GM04504 (cell line): ENCODE measurements around the gene ANKRD53.

Experiments used
- DNase-seq: peaks from one replicate; pipeline ENCODE4 v3.0.0-alpha.2; 2012; ENCODE audit warnings: low read depth

Gene ANKRD53, protein sequence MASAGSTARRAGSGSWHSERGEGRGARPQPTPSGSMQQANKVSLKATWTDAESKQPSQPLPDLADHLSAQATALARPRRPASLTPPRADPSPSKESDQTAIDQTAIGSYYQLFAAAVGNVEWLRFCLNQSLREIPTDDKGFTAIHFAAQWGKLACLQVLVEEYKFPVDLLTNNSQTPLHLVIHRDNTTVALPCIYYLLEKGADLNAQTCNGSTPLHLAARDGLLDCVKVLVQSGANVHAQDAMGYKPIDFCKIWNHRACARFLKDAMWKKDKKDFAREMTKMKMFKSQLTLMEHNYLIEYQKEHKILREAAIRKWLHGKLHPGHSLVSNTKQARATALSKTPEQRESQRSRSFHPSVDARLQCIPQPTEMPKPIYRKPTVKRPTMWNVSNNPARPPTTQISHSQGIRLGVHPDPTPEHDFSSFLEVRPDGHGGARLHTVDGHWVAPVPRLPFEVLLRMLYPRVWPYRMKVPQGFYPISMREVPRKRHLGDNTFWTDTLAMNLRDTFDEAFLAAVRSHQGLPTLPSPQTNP

DNA sequence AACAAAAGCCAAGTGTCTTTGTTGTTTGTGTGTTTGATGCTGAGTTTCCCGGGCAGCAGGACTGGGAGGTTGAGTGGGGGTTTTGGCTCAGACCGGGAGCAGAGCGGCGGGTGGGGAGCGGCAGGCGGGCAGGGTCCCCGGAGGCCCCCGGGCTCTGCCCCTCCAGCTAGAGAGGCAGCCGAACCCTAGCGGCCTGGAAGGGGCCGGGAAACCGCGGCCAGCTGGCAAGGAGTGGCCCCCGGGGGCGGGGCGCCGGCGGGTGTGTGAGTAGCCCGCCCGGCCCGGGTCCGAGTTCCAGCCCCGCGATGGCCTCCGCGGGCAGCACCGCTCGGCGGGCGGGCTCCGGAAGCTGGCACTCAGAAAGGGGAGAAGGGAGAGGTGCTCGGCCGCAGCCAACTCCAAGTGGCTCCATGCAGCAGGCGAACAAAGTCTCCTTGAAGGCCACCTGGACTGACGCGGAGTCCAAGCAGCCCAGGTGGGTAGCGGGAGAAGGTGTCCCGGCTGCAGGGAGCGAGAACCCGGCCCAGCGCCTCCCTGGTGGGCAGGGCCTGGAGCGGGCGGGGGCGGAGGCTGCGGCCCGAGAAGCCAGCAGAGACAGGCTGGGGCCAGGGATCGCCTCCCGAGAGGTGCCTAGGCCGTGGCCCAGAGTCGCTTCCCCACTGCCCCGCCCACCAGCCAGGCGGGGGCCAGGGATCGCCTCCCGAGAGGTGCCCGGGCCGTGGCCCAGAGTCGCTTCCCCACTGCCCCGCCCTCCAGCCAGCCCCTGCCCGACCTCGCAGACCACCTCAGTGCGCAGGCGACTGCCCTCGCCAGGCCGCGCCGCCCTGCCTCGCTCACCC lies at the start of gene ANKRD53:
TSS of gene ANKRD53 (plus strand) at position 290 of the 839 bp plus-strand sequence. CDS start at position 306, 16 bp downstream.
- no peak for DNase-seq

DNA sequence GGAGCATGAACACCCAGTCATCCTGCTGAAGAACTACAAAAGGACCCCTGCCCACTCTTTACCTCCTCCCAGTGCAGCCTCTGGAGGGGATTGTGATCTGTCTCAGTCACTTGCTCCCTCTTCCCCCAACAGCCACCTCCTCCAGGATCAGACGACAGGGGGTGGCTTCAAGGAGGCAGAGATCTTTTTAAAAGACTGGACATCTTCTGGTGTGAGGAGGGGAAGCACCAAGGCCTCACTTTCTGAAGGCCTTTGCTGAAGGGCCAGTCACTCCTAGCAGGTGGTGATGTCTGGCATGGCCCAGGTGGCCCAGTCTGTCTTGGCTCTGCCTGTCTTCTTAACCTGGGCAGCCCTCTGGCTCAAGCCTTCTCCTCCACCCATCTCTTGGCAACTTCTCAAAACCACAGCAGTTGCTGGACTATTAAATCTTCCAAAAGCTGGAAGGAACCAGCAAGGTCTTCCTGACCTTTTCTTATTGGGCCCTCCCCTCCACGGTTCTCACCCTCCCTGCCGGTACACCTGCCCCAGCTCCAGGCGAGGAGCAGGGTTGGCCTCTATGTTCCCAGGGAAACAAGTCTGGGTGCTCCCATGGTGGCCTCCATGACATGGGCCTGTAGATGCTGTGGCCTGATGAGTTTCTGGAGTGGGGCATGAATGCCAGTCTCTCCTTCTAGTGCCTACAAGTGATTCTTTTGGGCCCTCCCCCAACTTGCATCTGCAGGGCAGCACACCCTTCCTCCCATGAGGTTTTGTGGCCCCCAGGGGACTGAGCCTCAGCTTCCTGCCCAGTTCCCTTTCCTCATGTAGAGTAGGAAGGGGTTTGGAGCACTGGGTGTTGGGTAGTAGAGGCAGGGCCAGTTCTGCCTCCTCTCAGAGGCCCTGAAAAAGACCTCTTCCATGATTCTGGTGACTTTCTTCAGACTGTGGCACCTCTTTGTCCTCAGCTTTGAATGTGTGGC lies 47.8 kb upstream of the ANKRD53 start:
- DNase-seq: no peak

DNA sequence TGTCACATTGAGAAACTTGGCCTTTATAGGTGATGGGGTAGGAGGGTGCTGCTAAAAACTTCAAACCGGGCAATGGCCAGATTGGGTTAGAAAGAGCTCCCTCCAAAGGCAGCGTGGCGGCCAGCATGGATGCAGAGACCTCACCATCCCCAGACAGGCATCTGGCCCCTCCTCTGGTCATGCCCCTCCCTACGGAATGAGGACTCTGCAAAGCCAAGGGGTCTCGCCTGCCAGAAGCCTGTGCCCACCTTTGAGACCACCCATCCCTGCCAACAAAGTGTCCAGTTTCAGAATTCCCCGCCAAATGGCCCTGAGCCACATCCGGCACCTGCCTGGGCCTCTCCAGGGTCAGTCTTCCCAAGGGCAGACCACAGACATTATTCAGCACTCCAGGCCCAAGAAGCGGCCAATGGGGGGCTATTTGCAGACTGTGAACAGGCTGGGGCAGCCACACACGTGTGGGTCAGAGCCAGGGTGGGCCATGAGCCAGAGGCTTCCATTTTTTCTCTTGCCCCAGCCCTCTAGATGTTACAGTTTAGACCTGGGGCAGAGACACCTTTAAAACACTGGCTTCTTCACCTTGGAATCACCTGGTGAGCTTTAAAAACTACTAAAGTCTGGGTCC lies 46.9 kb upstream of the ANKRD53 start:
- DNase-seq: no peak

DNA sequence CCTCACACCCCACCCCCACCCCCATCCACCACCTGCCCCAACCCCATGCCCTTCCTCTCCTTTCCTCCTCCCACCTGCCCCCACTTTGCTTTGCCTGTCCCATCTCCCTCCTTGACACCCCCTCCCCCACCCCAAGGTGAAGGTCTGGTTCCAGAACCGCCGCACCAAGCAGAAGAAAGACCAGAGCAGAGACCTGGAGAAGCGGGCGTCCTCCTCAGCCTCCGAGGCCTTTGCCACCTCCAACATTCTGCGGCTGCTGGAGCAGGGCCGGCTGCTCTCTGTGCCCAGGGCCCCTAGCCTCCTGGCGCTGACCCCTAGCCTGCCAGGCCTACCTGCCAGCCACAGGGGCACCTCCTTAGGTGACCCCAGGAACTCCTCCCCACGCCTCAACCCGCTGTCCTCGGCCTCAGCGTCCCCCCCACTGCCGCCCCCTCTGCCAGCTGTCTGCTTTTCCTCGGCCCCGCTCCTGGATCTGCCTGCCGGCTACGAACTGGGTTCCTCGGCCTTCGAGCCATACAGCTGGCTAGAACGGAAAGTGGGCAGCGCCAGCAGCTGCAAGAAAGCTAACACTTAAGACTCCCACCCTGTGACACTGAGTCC lies 45.7 kb upstream of the ANKRD53 start:
- no peak for DNase-seq

DNA sequence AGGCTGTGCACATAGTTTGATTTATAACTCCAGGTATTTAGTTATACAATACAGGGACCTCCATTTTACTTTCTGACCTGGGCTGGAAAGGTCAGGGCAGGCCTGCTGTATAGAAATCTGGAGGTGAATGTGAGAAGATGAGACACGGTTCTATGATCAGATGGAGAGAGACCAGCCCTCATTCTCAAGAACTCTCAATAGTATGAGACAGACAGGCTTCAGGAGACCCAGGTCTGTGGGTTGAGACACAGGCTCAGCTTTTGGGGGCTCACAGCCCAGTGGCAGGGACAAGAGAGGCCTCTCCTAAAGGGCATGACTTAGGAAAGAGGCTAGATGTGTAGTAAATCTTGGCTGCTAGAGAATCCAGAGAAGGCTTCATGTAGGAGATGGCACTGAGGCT lies 43.4 kb upstream of the ANKRD53 start:
- DNase-seq: no peak

DNA sequence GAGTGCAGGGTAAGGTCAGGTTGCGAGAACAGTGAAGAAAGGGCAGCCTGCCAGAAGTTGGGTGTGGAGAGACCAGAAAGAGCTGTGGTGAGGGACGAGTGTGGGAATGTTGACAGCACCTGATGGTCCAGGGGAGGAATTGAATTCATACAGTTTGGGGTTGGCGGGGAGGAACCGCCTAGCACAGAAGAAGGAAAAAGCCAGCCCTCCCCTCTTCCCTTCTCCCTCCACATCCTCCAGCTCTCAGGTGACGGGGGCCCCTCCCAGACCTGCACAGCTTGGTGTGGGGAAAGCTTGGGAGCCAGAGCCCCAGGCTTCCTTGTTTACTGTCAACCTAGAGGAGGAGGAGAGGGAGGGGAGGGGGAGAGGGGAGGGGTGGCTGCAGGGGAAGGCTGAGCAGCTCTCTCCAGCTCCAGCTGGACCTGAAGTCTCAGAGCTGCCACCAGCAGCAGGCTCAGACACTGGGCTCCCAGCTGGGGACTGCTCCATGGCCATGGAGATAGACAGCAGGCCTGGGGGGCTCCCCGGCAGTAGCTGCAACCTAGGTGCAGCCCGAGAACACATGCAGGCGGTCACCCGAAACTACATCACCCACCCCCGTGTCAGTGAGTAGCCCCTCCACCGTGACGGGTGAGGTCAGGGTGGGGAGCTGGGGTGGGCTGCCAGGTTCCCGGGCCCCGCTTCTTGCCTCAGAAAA lies 42.8 kb upstream of the ANKRD53 start, which contains the start of gene ATP6V1B1:
TSS of gene ATP6V1B1 (plus strand) at position 433 of the 697 bp plus-strand sequence. CDS start at position 488, 55 bp downstream.
- no peak for DNase-seq

DNA sequence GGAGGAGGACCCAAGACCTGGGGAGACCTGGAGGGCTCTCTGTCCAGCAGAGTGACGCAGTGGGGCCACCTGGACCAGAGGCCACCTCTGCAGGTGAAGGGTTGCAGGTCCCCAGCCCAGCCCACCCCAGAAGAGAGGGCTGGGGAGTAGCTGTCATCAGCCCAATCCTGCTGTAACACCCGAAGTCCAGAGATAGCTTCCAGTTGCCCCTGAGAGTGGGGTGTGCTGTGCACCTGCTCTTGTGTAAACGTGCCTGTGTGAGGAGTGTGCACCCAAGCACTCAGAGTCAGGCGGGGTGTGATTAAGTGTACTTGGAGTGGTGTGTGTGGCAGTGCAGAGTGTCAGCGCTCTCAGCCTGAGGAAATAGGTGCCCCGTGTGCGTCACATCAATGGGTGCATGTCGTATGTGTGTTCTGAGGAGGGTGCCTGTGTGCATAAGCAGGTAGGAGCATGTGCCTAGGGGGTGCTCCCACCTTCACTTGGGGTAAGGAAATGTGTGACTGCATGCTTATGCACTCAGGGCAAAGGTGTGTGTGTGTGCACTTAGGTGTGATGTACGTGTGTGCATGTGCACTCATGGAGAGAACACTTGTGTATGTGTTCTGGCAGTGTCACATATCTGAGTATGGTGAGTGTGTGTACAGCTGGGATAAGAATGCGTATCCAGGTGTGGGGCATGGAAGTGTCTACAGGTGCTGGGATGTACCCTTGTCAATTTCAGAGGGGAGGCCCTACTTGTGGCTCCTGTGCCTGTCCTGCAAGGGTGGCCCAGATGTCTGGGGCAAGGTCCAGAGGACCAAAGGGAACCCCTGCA lies 42.1 kb upstream of the ANKRD53 start:
- DNase-seq: no peak

DNA sequence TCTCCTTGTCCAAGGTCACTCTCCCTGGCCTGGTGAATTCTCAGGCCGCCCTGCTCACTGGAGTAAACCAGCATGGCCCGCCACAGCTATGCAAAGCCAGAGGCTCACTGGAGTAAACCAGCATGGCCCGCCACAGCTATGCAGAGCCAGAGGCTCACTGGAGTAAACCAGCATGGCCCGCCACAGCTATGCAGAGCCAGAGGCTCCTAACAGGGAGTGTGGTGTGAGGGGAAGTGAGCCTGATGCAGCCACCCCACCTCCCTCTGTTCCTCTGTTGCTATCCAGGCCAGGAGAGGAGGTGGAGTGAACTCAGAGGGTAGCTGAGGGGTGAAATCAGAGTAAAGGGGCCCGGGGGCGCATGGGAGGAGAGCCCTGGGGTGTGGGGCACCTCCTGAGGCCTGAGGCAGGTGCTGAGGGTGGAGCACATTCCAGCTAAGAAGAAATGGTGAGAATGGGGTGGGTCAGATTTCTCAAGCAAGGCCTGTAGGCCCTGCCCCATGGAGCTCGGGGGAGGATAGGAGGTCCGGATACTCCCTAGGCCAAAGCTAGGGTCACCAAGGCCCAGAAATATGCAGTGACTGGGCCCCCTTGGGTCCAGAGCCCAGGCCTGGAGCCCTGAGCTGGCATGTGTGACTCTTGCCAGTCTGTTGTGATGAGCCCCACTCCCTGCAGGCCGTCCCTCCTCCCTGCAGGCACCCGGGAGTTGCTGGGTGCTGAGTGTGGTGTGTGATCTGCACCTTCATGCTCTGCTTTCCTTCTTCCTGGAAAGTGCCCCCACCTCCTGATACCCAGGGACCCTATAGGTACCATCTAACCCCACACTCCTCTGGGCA lies 41.2 kb upstream of the ANKRD53 start:
- DNase-seq: no peak

DNA sequence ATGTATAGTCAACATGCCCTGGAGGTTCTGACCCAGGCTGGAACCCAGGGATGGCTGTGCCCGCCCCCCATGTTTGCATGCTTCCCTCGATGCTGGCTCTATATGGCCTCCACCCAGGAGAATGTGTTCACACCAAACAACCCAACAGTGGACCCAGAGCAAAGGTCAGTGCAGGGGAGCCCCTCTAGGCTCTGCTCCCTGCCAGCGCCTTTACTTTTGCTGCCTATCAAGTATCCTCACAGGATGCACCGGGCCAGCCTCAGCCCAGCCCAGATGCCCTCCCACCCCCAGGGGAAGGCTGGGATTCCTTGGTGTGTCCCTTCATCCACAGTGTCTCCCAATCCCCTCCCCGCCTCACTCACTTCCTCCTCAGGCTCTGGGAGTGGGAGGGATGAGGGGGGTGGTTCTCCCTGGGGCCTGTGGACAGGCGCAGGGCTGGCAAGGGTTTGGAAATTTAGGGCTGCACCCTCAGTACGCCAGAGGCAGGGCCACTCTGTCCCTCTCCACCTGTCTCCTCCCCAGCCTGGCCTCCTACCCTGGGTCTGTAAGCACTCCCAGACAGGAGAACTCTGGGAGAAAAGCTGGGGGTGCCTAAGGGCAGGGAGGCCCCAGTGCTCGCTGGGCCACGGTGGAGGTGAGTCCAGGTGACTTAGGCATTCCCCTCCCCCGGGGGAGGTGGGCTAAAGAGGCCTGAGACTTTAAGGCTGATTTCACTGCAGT lies 40.4 kb upstream of the ANKRD53 start:
- DNase-seq: no peak

DNA sequence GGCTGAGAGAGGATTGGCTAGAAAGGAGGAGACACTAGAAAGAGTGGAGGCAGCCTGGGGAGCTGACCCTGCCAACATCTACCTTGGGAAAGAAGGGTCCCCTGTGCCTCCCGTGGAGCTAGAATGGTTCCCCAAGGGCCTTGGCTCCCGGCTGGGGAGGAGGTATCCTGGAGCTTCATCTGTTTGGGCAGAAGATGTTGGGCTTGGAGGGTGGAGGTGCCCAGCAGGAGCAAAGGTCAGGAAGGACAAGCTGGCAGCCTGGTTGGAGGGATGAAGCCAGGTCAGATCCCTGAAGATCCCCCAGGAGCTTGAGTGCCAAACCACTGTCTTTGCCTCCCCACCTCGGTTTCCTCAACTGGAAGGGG lies 39.9 kb upstream of the ANKRD53 start:
- DNase-seq: no peak

DNA sequence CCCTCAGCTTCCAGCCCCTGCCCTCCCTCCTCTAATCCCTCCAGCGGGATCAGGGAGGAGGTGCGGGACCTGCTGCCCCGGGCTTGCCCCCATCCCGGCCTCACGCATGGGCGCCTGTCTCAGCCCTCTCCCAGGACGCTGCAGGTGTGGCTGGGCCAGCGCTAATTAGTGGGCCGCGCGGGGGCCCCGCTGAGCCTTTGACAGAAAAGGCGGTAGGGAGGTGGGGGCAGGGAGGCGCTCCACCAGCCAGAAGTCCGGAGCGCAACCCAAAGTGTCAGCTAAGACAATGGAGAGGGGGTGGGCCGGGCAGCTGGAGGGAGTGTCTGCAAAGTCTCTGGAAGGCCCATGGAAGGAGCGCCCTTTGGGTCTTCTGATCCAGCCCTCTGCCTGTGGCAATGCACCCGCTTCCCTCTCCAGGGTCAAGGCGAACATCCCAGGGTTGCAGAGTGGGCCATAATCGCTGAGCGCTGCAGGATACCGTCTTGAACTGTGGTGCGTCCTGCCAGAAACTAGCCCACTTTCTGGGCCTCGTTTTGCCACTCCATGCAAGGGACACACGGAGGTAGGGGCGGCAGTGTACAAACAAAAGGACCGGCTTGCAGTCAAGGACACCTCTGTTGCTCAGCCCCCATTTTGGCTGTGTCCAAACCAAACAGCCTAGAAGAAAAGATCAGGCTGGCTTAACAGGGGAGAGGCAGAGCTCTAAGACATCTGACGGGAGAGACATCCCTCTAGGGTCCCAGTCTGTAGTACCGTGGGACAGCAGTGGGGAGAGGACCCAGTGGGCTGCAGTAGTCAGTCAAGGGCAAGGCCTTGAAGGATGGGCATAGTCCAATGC lies 39.2 kb upstream of the ANKRD53 start:
- DNase-seq: no peak

DNA sequence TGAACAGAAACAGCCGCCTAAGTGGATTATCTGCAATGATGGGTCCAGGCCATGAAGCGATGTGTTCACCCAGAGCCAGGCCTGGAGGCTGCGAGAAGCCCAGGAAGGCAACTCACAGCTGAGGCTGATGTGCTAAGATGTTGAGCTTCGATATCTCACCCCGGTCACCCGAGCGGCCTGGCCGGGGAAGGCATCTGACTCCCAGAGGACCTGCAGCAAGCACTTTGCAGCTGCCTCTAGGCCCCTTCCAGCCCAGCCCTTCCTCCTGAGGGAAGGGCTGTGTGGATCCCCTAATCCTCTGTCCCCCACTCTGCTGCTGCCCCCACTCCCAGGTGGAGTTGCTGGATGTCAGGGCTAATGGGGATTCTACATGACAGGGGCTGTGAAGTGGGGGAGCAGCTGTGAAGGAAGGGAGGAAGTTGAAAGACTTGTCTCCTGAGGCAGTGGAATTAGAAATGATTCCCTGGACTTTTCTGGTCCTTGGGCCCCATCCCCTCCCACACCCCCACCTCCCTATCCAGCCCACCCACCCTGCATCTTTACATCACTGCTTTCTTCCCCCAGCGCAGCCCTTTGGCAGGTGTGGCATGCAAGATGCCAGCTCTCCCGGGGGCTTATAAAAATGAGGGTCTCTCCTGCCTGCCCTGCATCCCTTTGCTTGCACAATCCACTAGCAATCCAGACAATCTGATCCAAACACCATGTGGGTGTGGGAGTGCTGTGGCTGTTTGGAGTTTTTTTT lies 38.4 kb upstream of the ANKRD53 start:
- DNase-seq: no peak

DNA sequence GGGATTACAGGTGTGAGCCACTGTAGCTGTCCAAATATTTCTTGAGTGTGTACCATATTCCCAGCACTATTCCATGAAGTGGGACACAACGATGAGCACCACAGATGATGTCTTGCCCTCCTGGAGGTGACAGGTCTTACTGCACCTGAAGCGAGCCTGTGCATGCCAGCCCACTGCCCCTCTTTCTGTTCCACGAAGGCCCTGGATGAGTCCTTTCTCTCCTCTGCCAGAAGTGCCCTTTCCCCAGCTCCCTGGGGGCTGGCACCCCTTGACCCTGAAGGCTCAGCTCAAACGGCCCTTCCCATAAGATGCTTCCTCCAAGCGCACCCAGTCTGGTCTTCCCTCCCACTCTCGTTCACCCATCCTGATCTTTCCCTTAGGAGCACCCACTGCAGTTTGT lies 37.2 kb upstream of the ANKRD53 start:
- no peak for DNase-seq

DNA sequence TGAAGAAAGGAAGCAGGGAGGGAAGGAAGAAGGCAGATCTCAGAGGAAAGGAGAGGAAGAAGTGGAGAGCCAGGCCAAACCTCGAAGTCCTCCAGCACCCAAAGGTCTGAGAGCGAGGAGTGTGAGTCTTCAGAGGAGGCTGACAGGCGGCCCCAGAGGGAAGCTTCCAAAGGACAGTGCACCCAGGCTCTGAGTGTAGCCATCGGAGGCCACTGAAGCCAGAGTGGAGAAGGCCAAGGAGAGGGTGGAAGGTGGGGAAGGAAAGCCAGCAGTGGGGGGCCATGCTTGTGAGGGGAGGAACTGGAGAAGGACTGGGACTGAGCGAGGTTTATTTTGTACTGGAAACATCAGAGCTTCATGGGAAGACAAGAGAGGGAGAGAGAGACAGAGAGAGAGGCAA lies 36.7 kb upstream of the ANKRD53 start:
- DNase-seq: no peak

DNA sequence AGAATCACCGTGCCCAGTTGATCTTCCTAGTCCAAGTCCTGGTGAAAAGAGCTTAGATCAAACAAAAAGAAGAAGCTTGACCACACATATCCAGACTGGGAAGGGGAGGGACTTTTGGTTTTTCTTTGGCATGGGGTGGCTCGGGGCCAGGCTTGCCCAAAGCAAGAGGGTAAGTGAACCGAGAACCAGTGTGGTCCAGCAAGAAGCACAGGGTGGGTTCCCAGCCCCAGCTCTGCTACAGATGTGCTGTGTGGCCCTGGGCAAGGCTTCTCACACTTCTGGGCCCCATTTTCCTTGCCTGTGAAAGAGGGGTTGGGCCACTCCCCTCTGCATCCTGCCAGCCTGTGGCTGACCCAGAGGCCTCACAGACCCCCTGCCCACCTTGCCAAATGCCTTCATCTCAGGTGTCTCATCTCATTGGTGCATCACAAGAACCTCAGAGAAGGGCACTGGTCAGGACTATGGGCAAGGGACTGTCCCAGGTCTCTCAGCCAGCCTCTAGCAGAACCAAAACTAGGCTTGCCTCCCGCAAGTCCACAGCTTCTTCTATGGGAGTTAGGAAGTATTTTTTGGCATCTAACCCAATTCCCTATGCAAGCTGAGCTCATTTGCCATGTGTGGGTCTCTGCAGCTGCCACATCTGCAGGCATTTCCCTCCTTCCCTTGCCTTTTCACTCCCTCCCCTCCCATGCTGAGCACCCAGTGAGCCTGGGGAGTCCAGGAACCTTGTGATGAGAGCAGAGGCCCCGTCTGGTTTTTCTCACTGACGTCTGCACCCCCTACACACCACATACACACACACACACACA lies 35.8 kb upstream of the ANKRD53 start:
- no peak for DNase-seq
